Pancreas (tissue), 10 donors: Measurements from ENCODE around the gene ELOVL6. TPM values are rescaled to one million over a fixed set of nuclear protein-coding genes. Genes with fewer than 3 reads are reported as not detected.

Experiments used
- ATAC-seq, 4 donors: fragments of 200-7000 bp; cut with Tn5 transposase; one replicate each; pipeline versions ENCODE4 v1.8.0 to v1.9.1; 2020; ENCODE audit warnings: mild to moderate bottlenecking in 4 of 4, moderate library complexity in 4 of 4
- DNase-seq, 6 donors: peaks; one replicate each; pipeline ENCODE4 v3.0.0-alpha.2; 2020
- FAIRE-seq: peaks from 2 replicates; lab custom pipeline; 2012; peaks lifted over from hg19 to GRCh38; lab: Jason Lieb, UNC
- H3K27ac ChIP-seq, 4 donors: fragments of 200-600 bp; sonication (generic); 1 replicate in 3 of 4; 2 replicates in 1 of 4; pipeline versions ENCODE4 v1.5.0 to v1.8.0; 2020
- H3K27me3 ChIP-seq, 4 donors: fragments of 200-600 bp; one replicate each; pipeline ENCODE4 v1.8.0; 2021
- H3K36me3 ChIP-seq, 3 donors: fragments of 200-600 bp; sonication (generic) in 1 of 3; one replicate each; pipeline versions ENCODE4 v1.5.0 to v1.8.0; 2020 to 2021
- H3K4me1 ChIP-seq, 3 donors: fragments of 200-600 bp; one replicate each; pipeline ENCODE4 v1.8.0; 2021
- H3K4me3 ChIP-seq, 4 donors: fragments of 200-600 bp; sonication (generic) in 2 of 4; one replicate each; pipeline versions ENCODE4 v1.5.0 to v1.8.0; 2020 to 2021
- H3K9me3 ChIP-seq, 4 donors: fragments of 200-600 bp; one replicate each; pipeline ENCODE4 v1.8.0; 2021
- CTCF ChIP-seq, 4 donors: fragments of 200-600 bp; sonication (generic) in 3 of 4; IDR thresholded peaks; one replicate each; pipeline versions ENCODE4 v1.5.0 to v1.8.0; 2021; ENCODE audit warnings: antibody characterized with exemption in 4 of 4
- WGBS, 2 donors: extraction: QIAGEN DNeasy Blood & Tissue Kit; methylation state at CpG; one replicate each; pipeline ENCODE4 v1.1.7; 2013; 5-methylcytosine and 5-hydroxymethylcytosine counted together
- intact Hi-C, 3 donors: fragments of 100-400 bp; cut with DNase I; formaldehyde crosslinking; loops; one replicate each; pipeline versions ENCODE4 v1.11.1 to v1.14.2; 2022
- polyA plus RNA-seq, 2 donors: library from polyadenylated mRNA; stranded (reverse); fragments of 200-250 nt; gene quantifications; one replicate each; pipeline ENCODE4 v1.2.3, GENCODE V29; 2013
- total RNA-seq, 6 donors: library from RNA; stranded (reverse); fragmentation: NEBNext Ultra II Directional in 4 of 6; extraction: Animal tissue kit (Norgen Biotek cat#: 25700) in 4 of 6; gene quantifications; one replicate each; pipeline versions ENCODE4 v1.2.1 to v1.2.4, GENCODE V29; 2021 to 2023
- donor health status: healthy with polysubstance abuse.
- donor health status: DM: no; HTN: no; CAD: no; lungs with moderate emphysema.
- donor health status: DM: no; HTN: no; CAD: no.
- donor health status: control.
- donor health status: control.
- donor health status: Bipolar disorder and iron deficiency.
- donor health status: DM: yes; HTN: yes; CAD: no.
- donor health status: DM: no; HTN: no; CAD: no.
- donor health status: DM: no; HTN: no; CAD: no.
- donor health status: DM: yes; HTN: yes; CAD: no.

ELOVL6 gene
- total and polyA plus RNA-seq, 8 donors = 0.69 to 3.5 (median 1.8) TPM

DNA sequence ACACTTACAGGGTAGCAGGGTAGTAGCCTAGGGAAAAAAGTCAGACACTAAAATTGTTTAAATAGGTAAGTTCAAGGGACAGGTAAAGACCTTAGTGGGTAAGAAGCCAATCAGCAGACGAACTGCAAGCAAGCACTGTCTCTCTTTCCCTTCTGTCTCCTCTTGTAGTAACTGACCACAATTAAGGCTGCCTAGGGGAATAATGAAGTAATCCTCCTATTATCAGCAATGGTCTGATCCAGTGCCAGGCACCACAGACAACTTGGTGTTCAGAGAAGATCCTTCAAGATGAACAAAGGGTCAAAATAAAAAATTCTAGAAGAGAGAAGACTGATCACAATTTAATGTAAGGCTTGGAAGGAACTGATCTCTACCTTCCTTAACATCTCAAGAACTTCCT is 62.9 kb downstream of the ELOVL6 start:
- Histone ChIP-seq H3K27ac (no peak overlapping the region), H3K27me3 (no peaks in the 10 kb centered on the region), H3K4me1 (peaks cover 0 to 10% (median 4%) of the 10 kb centered on the region in 3 donors), H3K4me3 (no peak overlapping the region), H3K9me3 (no peaks in the 10 kb centered on the region), H3K36me3 (no peaks in the 10 kb centered on the region)
- no peak for DNase-seq
- TF ChIP-seq CTCF (IDR thresholded peaks at IDR 0.05) = no peak
- no peak for FAIRE-seq
- intact Hi-C loops = no loop called here
- 68 to 85% methylated on average over 1 of the region's 1 CpG for WGBS, 2 donors
- no peak for ATAC-seq

GRCh38 chr4:110135076-110135475 is 63.3 kb downstream of the ELOVL6 start:
- ATAC-seq (no peak), FAIRE-seq (no peak), DNase-seq (no peak)
- intact Hi-C loops = no loop called here
- TF ChIP-seq CTCF (IDR thresholded peaks at IDR 0.05) = no peak
- no peak overlapping the region for H3K27ac ChIP-seq
- no peaks in the 10 kb centered on the region for H3K36me3 ChIP-seq
- H3K27me3 ChIP-seq = no peaks in the 10 kb centered on the region
- no peak overlapping the region for H3K4me3 ChIP-seq
- H3K9me3 ChIP-seq = no peaks in the 10 kb centered on the region
- 93 to 96% methylated on average over 2 of the region's 2 CpGs for WGBS, 2 donors
- H3K4me1 ChIP-seq = peaks cover 0 to 10% (median 4%) of the 10 kb centered on the region in 3 donors

- intact Hi-C loops = no loop called here
Observed at GRCh38 chr4:110134269-110134869, 64.0 kb downstream of the ELOVL6 start.

GRCh38 chr4:110132816-110133719 is 65.3 kb downstream of the ELOVL6 start:
- Histone ChIP-seq H3K27me3 (no peaks in the 10 kb centered on the region), H3K9me3 (no peaks in the 10 kb centered on the region), H3K4me3 (no peak overlapping the region), H3K36me3 (no peaks in the 10 kb centered on the region), H3K4me1 (peaks cover 0 to 4% (median 0%) of the 10 kb centered on the region in 3 donors), H3K27ac (no peak overlapping the region)
- no peak for TF ChIP-seq CTCF (IDR thresholded peaks at IDR 0.05)
- DNase-seq = no peak
- FAIRE-seq = no peak
- 56% methylated on average over 6 of the region's 6 CpGs for WGBS, 2 donors
- ATAC-seq = peak in 3 of 4 donors; percentile 72 to 76 (median 75)
- intact Hi-C loops = no loop called here

More at GRCh38 chr4:110134269-110134869, 64.0 kb downstream of the ELOVL6 start:
- no peak overlapping the region for H3K4me3 ChIP-seq
- peaks cover 0 to 8% (median 4%) of the 10 kb centered on the region in 3 donors for H3K4me1 ChIP-seq
- no peak for FAIRE-seq
- no peak for ATAC-seq
- 92 to 93% methylated on average over 3 of the region's 3 CpGs for WGBS, 2 donors
- no peaks in the 10 kb centered on the region for H3K9me3 ChIP-seq
- H3K27me3 ChIP-seq = no peaks in the 10 kb centered on the region
- H3K27ac ChIP-seq = no peak overlapping the region
- no peak for DNase-seq
- no peak for TF ChIP-seq CTCF (IDR thresholded peaks at IDR 0.05)
- no peaks in the 10 kb centered on the region for H3K36me3 ChIP-seq
